Measurements from ENCODE around the gene AFF1.

- no peak for TF ChIP-seq CTCF (conservative IDR thresholded peaks at IDR 0.05 in 1 of 2, IDR thresholded peaks at IDR 0.05 in 1 of 2; ENCODE audit: low read depth in 1 of 2, low read length in 2 of 2)
- no peak for TF ChIP-seq EZH2 (IDR thresholded peaks at IDR 0.05; ENCODE audit: low read length, missing control alignments)
Measured at GRCh38 chr4:86910369-86910768, 24.4 kb upstream of the AFF1 start.
